A172 (cell line): ENCODE measurements around the gene PLEKHA7. TPM values are rescaled to one million over a fixed set of nuclear protein-coding genes. Genes with fewer than 3 reads are reported as not detected.

Source experiments
- DNase-seq: peaks from one replicate; pipeline ENCODE4 v3.0.0-alpha.2; 2015; ENCODE audit warnings: low spot score
- total RNA-seq: library from RNA; depleted of rRNA; stranded (reverse); fragments of >200 nt; shearing (Covaris generic); gene quantifications from 2 replicates; pipeline ENCODE4 v1.2.3, GENCODE V29; 2014; rRNA removed

PLEKHA7 gene
- total RNA-seq, 1 experiment from 2014 or later, result 1.3 TPM

DNA sequence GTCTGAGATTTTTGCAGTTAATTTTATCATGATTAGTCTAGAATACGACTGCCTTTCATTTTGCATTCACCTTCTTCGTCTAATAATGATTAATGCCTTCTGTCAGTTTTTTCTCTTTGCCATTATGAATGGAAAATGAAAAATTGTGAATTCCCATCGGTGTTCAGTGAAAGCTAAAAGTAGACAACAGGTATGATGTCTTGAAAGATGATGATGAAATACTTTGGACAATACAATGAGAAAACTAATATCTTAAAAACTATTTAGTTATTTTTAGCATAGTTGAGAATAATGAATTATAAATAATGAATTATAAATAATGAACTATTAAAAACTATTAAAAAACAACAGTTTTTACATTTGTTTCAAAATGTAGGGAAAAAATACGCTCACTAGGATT is 270.7 kb downstream of the PLEKHA7 start:
- no peak for DNase-seq

DNA sequence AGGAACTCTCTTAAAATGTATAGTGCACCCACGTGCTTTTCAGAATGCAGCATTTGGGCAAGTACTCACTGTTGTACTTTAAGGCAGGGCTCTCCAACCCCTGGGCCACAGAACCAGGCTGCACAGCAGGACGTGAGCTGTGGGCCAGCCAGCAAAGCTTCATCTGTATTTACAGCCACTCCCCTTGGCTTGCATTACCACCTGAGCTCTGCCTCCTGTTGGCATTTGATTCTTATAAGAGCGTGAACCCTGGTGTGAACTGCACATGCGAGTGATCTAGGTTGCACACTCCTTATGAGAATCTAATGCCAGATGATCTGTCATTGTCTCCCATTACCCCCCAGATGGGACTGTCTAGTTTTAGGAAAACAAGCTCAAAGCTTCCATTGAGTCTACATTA is 272.7 kb downstream of the PLEKHA7 start:
- DNase-seq, result no peak

DNA sequence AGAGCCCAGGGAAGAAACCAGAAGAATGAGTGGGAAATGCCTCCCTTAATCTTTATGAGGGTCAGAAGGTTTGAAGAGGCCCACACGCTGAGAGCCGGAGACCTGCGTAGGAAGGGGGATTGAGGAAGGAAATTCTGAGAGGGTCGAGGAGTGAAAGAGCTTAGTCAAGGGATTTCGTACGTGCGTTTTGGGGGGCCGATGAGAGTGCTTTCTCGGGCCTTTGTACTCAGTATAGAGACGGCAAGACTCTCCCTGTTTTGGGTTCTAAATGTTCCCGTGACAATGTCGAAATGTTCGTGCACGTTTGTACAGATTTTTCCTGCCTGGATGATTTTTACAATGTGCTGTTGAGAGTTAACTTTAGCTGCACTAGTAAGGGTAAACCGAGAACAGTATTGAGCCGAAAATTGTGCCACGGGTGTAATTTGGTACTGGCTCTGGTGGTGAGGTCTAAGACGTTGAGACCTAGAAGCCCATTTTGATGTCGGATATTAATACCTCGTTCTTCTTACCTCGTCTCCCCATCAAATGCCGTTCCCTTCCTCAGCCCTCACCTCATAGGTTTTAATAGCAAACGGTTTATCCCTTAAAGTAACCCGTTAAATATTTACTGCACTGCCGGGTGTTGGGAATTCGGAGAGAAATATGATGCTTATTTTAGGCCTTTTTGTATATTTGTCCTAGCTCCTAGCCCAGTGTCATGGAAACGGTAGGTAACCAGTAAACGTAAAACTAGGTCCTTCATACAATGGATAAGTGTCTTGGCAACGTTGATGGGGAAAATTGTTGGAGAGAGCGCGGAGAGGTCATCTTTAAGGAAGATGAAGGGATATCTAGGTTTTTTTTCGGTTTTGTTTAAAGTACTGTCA is 275.0 kb downstream of the PLEKHA7 start:
- no peak for DNase-seq

DNA sequence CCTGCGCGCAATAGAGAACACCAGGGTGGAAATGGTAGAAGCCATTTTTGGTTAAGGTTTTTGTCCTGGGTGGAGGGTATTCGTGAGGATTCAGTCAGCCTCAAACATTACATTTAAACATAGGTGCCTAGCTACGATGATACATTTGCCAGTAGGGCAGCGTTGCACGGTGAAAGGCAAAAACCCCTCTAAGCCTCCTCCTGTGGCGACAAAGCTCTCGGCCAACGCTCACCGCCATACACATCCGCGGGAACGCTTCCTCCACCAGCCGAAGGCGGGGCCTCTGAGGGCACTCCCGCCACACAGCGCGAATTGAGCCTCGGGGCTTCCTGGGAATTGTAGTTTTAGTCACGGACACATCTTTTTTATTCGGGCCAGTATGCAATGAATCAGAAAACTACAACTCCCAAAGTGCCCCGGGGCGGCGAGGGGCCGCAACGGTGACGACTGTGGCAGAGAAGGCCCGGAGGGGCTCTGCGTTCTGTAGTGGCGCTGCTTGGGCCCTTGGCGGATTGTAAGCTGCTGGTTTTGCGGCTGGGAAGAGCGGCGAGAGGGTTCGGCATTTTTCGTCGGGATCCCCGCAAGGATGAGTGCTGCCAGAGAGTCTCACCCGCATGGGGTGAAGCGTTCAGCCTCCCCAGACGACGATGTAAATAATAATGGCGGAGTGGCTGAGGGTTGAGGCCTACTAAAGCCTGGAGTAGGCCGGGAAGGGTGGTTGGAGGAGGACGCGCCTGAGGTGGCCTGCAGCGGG is 275.8 kb downstream of the PLEKHA7 start, which contains the start of gene C11orf58:
Gene C11orf58 (plus strand): TSS at position 455 of the 754 bp plus-strand sequence. CDS start 132 bp downstream, at position 587.
- DNase-seq, result peak; percentile 96

DNA sequence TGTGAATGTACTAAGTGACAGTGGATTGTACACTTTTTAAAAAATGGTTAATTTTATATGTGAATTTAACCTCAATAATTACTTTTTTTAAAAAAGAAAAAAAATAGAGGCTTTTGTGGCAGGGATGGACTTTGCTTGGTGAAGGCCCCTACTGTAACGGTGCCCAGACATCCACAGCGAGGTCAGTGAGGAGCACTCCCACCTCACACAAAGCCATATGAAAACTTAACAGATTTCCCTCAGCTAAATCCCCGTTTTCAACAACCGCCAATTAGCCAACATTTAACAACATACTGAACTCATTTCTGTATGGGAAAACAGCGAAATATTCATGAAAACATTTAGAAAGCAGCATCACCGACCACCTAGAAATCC is 276.4 kb downstream of the PLEKHA7 start:
- DNase-seq, result no peak

Other genes with a start within 250 kb of the PLEKHA7 start
- 881 and 1,078 TPM in 2 replicates for gene RPS13, start 63.3 kb upstream of the PLEKHA7 start, total RNA-seq
- gene PIK3C2A, start 193.6 kb upstream of the PLEKHA7 start, total RNA-seq, result 59.7 and 77.8 TPM in 2 replicates